Neural progenitor cell (in vitro differentiated cells): ENCODE data around the gene ZNF48.

ENCODE experiments used
- CTCF ChIP-seq: fragments of 200-600 bp; sonication (generic); IDR thresholded peaks from 2 replicates; pipeline ENCODE4 v1.5.1; 2017; ENCODE audit warnings: antibody characterized with exemption, mild to moderate bottlenecking
- EZH2phosphoT487 ChIP-seq: fragments of 200-600 bp; sonication (generic); IDR thresholded peaks from 2 replicates; pipeline ENCODE4 v1.6.1; 2017; ENCODE audit warnings: antibody characterized with exemption

- TF ChIP-seq CTCF: no peak
- TF ChIP-seq EZH2phosphoT487: no peak
Measured at GRCh38 chr16:30444231-30445148, 49.3 kb downstream of the ZNF48 start.
